Fibroblast of peridontal ligament (primary cell): ENCODE measurements around the gene PANK4.
"Not testable (repeated sequence)": the region's sequence is repeated elsewhere in the genome, so short reads cannot be mapped to it uniquely, and the experiment has no call there.

Experiments used
- DNase-seq: peaks from one replicate; pipeline ENCODE4 v3.0.0-alpha.2; 2010; ENCODE audit errors: extremely low read depth

PANK4 gene

DNA sequence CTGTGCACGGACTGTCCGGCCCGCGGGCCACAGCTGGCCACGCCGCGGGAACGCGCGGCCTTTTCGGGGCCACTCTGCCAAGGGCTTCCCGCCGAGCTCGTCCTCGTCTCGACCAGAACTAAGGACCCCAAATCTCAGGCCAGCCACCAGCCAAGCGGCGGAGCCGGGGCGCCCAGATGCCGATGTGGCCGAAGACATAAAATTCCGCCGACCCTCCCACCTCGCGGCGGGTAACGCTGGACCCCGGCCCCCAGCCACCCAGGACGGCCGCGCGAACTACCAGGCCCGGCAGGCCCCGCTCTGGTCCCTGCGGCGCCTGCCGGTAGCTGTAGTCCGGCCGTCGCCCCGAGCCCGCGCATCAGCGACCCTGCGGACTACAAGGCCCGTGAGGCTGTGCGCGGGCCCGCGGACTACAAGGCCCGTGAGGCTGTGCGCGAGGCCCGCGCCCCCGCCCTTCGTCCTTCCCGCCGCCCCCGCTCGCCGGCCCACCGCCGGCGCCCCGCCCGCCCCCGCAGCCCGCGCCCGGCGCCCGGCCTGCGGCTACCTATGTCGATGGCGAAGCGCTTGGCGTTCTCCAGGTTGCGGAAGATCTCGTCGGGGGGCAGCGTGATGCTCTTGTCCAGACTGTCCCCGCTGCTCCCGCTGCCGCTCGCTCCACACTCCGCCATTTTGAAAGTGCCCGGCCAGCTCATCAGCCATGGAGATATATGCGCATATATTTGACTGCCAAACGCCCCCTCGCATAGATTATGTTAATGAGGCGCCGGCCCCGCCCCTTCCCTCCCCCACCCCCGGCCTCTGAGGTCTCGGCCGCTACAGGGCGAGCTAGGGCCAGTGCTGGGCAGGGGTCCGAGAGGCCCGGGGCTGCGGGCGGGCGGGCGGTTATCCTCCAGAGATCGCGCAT, at the start of gene PANK4:
TSS of gene PANK4 (minus strand) at position 677 of the 904 bp plus-strand sequence. CDS start at position 668, 9 bp downstream.
- peak; percentile 86 for DNase-seq

DNA sequence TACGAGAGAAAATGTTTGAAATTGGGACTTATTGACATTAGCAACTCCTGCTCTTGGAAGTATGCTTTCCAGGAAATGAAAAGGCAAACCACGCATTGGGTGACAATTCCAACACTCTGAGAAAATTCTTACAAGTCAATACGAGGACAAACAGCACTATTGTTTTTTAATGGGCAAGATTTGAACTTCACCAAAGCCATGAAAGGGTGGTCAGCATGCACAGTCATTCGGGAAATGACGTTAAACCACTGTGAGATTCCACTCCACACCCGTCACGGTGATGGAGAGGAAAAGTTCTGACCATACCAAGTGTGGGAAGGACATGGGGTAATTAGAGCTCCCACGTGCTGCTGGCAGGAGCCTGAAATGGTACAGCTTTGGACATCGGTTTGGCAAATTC, 48.0 kb upstream of the PANK4 start:
- DNase-seq = peak; percentile 5

DNA sequence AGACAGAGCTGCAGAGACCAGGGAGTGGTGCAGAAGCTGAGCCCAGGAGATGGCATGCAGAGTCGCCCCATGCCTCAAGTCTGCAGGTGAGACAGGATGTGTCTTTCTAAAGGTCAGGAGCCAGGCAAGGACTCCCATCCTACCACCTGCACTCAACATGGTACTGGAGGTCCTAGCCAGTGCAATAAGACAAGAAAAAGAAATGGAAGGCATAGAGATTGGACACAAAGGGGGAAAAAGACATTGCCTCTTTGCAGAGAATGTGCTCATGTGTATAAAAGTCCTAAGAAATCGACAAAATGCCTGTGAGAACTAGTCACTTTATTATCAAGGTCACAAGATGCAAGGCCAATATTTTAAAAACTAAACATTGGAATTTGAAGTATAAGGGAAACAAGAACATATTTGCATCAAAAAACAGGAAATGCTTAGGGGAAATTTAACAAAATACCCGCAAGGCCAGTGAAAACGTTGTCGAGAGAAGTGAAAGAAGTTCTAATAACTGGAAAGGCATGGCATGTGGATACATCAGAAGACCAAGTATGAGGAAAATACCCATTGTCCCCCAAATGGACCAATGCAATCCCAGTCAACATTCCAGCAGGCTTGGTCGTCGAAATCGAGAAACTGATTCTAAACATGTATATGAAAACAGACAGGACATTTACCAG, 47.0 kb upstream of the PANK4 start:
- DNase-seq = no peak

DNA sequence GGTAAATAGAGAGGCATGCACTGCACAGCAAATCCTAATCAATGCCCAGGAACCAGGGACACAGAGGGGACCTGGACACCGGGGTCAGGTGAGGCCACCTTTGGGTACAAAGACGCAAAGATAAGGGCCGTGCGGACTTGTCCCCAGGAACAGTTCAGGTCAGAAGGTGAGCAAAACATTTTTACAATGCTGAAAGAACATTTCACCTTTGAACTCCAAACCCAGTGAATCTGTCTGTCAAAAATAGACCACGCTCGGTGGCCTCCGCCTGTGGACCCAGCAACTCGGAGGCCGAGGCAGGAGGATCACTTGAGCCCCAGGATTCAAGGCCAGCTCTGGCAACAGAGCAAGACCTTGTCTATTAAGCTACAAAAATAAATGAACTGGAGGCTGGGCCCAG, 45.0 kb upstream of the PANK4 start:
- no peak for DNase-seq

DNA sequence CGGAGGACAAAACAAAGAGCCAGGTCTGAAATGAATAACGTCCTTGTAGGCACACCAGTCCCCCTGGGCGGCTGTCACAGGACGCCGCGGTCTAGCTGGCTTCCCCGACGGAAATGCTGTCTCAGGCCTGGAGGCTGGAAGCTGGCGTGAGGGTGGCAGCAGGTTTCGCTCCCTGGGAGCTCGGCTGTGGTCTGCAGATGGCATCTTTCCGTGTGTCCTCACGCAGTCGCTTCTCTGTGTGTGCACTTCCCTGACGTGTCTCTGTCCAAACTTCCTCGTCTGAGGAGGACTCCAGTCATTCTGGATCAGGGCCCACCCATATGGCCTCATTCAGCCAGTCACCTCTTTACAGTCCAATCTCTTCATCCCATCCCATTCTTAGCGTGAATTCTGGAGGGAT, 43.9 kb upstream of the PANK4 start:
- no peak for DNase-seq

DNA sequence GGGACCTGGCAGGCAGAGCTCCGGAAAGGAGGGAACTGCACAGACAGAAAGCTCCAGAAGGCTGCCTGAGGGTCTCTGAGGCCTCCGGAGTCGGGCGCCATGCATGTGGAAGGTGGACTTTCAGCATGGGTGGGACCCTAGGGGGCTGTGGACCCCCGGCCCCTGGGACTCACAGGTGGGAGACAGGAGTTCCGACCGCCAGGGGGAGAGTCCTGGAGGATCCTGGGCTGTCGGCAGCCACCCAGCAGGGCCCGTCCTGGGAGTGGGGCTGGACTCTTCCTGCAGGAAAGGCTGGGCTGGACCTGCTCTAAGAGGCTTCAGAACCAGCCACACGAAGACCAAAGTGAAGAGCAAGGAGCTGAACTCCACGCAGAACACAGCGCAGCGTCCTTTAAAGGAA, 43.3 kb upstream of the PANK4 start:
- not testable (repeated sequence) for DNase-seq

DNA sequence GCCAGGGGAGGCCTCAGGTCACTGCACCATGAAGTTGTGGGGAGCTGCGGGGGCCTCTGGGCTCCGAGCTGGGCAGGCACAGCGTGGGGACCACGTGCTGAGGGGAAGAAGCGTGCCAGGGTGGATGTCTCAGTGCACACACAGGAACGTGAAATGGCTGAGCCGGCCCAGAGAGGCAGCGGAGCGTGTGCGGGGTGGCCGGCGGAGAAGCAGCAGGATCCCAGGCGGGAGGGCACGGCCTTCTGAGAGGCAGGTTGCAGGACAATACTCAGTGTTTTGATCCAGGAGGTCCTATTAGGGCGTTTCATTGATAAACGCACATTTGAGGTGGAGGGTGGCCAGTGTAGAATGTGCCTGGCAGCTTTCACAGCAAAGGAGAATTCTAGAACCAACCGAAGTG, 42.7 kb upstream of the PANK4 start:
- DNase-seq = no peak

DNA sequence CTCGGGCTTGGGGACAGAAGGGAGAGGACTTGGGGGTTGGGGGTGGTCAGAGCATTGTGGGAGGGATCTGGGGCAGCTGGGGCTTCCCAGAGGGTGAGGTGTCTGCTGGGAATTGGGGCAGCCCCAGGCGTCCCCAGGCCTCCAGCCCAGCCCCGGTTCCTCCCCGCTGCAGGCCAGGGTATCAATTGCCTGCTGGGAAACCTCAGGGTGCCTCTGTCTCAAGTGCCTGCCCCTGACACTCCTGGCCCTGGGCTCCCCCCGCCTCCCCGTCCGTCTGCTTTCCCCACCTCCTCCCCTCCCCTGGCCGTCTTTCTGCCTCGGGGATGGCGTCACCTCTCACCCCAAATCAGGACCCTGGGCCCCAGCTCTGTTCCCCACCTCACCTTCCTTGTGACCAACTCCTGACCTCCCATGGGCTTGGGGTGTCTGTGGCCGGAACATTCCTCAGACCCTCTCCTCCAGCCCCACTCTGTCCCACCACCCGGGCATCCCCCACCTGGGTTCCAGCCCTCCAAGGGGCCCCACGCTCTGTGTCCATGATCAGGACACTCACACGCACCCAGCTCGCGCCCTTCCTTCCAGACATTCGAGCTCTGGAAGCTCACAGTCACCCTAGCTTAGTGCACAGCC, 41.9 kb upstream of the PANK4 start:
- not testable (repeated sequence) for DNase-seq

DNA sequence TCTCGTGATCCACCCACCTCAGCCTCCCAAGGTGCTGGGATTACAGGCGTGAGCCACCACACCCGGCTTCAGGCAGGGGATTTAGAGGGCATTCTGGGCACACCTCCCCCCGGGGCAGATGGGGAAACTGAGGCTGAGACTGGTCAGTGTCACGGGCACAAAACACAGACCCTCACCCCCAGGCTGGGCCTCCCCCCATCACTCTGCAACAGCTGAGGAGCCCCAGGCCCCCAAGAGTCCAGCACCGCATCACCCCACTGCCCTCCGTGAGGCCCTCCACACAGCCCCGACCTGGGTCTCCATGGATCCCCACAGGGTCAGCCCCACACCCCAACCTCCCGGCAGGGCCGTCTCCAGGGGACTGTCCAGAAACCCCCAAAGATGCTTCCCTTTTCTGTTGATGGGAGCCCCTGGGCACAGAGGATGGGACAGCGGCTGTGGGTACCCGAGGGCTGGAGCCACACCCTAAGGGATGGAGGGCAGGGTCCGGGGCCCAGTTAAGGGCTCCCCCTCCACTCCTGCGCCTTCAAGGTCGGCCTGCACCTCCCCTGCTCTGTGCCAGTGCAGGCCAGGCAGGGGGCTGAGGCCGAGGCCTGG, 40.8 kb upstream of the PANK4 start:
- DNase-seq = no peak

DNA sequence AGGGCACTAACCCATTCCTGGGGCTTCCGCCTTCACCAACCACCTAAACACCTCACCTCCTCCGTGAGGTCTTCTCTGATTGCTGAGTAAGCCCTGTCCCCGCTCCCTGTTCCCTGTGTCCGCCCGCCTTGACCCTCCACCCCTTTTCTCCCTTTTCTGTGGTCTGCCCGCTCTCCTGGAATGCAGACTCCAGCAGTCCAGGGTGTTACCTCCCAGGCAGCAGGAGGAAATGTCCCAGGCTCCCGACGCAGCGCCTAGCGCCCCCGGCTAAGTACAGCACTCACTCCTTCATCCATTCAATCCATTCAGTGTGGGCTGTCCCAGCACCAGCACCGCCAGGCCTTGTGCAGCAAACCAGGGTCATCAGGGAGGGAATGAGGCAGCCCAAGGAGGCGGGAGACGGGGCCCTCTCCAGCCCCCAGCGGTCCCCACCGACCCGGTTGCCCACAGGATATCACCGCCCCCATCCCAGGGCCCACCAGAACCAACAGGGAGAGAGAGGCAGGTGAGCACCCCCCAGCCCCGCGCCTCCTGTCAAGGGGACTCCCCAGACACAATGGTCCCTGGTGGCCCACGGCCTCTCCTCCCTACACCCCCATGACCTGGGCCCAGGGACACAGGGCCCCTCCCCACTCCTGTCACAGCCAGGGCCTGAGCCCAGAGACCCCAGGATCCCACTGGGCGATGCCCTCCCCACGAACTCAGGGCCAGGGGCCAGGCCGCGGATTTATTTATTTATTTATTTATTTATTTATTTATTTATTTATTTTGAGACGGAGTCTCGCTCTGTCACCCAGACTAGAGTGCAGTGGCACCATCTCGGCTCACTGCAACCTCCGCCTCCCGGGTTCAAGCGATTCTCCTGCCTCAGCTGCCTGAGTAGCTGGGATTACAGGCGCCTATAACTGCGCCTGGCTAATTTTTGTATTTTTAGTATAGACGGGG, 40.0 kb upstream of the PANK4 start:
- no peak for DNase-seq

DNA sequence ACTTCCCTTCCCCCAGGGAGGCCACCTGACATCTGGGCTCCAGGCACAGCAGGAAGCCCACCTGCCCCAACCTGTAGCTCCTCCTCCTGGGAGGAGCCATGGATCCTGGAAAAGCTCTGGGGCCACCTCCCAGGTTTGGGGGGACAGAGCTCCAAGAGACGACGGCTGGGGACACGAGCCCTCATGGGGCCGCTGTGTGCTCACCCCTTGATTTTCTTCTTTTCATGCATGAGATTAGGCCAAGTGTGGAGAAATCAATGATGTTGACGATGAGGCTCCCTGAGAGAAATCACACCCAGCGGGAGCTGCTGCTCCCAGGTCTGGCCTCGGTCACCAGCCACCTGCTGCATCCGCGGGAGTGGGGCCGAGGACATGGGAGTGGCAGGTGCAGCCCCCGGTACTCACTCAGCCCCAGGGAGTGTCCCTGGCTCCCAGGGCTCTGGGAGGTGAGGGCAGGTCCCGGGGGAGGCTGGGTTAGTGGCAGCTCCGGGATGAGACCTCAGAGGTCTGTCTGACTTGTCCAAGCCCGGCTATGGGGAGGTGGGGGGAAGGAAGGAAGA, 38.5 kb upstream of the PANK4 start:
- DNase-seq = no peak

DNA sequence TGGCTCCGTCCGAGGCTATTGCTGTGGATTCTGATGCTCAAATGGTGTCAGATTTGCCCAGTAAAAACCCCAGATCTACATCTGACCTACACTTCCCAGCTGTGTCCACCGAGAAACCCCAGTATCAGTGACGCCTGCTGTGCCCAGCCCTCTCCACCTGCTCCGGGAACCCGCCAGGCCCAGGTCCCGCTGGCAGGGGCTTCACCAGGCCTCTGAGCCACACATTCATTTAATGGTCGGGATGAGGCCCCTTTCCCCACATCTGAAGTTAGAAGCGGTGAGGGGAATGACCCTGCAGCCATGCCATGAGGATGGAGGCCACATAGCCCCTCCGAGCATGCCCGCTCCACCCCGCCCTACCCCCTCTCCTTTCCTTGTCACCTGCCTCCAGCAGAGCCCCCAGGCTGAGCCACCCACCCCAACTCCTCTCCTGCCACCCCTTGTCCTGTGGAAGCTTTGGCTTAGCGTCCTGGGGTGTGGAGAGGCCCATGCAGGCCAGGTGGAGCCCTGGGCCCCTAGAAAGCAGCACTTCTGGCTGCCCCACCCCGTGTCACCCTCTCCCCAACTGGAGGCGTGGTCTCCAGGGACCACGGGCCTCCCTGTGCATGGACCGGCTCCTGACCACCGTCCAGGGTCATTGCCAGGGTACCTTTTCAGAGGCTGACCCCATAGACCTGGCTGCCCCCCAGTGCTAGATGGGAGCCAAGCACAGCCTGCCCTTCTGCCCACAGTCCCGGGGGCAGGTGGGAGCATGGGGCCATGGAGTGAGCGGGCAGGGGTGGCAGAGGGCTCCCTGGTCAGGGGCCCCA, 37.8 kb upstream of the PANK4 start:
- no peak for DNase-seq

DNA sequence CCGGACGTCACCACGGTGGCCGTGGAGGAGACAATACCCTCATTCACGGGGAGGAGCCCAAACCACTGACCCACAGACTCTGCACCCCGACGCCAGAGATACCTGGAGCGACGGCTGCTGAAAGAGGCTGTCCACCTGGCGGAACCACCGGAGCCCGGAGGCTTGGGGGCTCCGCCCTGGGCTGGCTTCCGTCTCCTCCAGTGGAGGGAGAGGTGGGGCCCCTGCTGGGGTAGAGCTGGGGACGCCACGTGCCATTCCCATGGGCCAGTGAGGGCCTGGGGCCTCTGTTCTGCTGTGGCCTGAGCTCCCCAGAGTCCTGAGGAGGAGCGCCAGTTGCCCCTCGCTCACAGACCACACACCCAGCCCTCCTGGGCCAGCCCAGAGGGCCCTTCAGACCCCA, 36.8 kb upstream of the PANK4 start:
- DNase-seq = no peak

DNA sequence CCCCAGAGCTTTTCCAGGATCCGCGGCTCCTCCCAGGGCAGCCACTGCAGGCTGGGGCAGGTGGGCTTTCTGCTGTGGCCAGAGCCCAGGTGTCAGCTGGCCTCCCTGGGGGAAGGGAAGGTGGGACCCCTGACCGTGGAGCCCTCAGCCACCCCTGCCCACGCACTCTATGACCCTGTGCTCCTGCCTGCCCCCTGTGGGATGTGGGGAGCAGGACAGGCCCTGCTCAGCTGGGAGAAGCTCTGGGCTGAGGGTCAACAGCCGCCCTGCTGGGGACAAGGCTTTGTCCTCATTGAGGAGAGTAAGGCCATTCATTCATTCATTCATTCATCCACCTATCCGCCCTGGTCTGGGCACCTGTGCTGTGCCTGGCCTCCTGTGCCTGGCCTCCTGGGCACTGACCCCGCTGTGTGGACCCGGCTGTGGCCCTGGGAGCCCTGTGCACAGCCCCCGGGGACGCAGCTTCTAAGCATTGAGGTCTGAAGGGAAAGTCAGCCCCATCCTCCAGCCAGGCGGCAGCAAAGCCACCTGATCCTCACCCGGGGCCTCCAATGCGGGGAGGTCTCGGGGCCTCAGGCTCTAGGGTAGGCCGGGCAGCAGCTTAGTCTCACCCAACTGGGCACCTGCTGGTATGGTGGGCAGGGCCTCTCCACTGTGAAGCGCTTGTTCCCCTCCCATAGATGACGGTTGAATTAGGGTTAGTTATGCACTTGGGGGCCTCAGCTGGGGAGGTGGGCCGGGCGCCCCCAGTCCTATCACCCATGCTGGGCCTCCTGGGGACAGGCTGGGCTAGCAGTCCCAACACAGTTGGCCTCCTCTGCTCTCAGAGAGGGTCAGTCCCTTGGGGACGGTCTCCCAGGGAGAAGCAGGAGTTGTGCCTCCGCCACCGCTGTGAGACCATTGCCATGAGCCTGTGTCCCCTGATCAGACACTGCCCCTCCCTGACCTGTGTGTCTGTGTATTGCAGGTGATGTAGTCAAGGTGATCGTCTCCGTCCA, 35.8 kb upstream of the PANK4 start:
- DNase-seq = no peak

DNA sequence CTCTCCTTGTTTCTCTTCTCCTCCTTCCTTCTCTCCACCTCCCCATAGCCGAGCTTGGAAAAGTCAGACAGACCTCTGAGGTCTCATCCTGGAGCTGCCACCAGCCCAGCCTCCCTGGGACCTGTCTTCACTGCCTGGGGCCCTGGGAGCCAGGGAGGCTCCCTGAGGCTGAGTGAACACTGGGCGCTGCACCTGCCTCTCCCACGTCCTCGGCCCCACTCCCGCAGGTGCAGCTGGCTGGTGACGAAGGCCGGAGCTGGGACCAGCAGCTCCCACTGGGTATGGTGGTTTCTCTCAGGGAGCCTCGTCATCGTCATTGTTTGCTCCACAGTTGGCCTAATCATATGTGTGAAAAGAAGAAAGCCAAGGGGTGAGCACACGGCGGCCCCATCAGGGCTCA, 35.0 kb upstream of the PANK4 start:
- DNase-seq = no peak

DNA sequence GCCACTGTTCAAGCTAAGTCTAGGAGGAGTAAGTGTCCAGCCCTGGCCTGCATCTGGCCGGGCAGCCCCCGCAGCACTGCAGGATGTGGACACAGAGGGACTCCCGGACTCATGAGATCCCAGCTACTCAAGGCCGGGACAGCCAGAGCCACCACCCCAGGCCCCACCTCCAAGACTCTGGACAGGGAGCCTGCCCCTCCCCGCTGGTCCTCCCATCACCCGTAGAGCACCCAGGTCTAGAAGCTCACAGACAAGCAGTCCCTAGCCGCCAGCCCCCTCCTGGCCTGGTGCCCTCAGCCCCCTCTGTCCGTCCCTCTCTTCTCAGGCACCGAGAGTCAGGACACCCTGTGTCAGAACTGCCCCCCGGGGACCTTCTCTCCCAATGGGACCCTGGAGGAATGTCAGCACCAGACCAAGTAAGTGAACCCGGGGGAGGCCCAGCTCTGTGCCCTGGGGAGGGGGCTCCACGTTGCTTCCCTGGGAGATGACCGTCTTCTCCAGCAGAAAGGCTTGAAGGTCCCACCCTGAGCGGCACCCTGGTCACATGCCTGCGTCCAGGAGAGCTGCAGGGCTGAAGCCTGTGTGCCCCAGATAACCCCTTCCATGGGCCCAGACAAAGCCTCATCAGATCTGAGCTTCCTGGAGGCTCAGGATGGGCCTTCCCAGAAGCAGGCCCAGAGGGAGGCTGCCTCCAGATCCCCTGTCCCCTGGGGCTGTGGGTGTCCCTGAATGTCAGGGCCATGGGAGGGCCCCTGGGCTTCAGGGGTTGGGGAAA, 34.1 kb upstream of the PANK4 start:
- no peak for DNase-seq

DNA sequence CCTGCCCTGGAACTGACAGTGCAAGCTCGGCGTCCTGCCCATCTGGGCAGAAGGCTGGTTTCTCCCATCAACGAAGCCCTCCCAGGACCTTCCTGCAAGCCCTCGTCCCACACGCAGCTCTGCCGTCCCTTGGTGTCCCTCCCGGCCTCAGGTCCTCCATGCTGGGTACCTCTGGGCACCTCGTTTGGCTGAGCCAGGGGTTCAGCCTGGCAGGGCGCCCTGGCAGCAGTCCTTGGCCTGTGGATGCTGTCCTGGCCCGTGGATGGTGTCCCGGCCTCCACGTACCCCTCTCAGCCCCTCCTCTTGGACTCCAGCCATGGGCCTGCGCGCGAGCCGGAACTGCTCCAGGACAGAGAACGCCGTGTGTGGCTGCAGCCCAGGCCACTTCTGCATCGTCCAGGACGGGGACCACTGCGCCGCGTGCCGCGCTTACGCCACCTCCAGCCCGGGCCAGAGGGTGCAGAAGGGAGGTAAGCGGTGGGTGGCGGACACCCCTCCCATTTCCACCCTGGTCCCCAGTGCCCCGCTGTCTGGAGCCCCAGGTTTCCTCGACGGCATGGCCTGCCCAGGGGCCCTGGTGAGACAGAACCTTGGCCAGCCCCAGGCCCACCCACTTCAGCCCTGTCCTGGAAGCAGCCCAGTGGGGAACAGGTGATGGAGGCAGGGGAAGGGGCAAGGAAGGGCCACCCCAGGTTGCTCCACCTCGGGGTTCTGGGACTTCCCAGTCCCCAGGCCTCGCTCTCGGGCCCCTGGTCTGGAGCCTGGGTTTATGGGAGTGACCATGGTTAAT, 33.3 kb upstream of the PANK4 start:
- no peak for DNase-seq
